Esophagus muscularis mucosa (tissue), 4 donors: ENCODE results near the gene DUSP22.

Experiments used
- CTCF ChIP-seq, 3 experiments: fragments of 200-600 bp in 2 of 3; fragments of 450-650 bp in 1 of 3; sonication (generic) in 2 of 3; IDR thresholded peaks; one replicate each; pipeline ENCODE4 v1.5.1; 2017 to 2019; ENCODE audit warnings: antibody characterized with exemption in 3 of 3, mild to moderate bottlenecking in 2 of 3, moderate library complexity in 1 of 3
- EP300 ChIP-seq: sonication (generic); formaldehyde crosslinking; IDR thresholded peaks from one replicate; pipeline ENCODE4 v1.6.1; 2017; ENCODE audit warnings: antibody characterized with exemption
- POLR2AphosphoS5 ChIP-seq, 2 donors: sonication (generic); formaldehyde crosslinking; IDR thresholded peaks; one replicate each; pipeline ENCODE4 v1.6.1; 2017; ENCODE audit warnings: antibody characterized with exemption in 2 of 2

- no peak for TF ChIP-seq POLR2AphosphoS5 (IDR thresholded peaks at IDR 0.05)
- TF ChIP-seq CTCF (IDR thresholded peaks at IDR 0.05) = no peak
- TF ChIP-seq EP300 = no peak
Observed at GRCh38 chr6:352474-352873, 60.2 kb downstream of the DUSP22 start.
